NCI-H1417 (cell line): Measurements from ENCODE around the gene SELENON.

ENCODE experiments used
- DNase-seq, 3 experiments: peaks; one replicate each; lab custom pipeline; 2025; lab: John Stamatoyannopoulos, UW

SELENON gene

GRCh38 chr1:25799935-25800702 is at the start of gene SELENON:
Gene SELENON, plus strand, starts transcription at chr1:25800193. Its CDS starts 38 bp downstream, at chr1:25800231.
- peak; percentile 27 to 71 (median 68) for DNase-seq

GRCh38 chr1:25750923-25751605 is 48.9 kb upstream of the SELENON start:
- no peak for DNase-seq

GRCh38 chr1:25754470-25755181 is 45.4 kb upstream of the SELENON start:
- peak in 2 of 3 experiments; percentile 27 to 51 for DNase-seq

GRCh38 chr1:25755475-25756125 is 44.4 kb upstream of the SELENON start:
- no peak for DNase-seq

GRCh38 chr1:25756215-25756614 is 43.8 kb upstream of the SELENON start:
- DNase-seq = no peak

GRCh38 chr1:25757151-25757845 is 42.7 kb upstream of the SELENON start:
- no peak for DNase-seq

GRCh38 chr1:25757846-25758185 is 42.2 kb upstream of the SELENON start:
- no peak for DNase-seq

GRCh38 chr1:25758466-25759070 is 41.4 kb upstream of the SELENON start:
- no peak for DNase-seq

GRCh38 chr1:25760122-25760719 is 39.8 kb upstream of the SELENON start:
- peak in 2 of 3 experiments; percentile 3 to 38 for DNase-seq

- DNase-seq = peak in 1 of 3 experiments; percentile 17
These were observed 39.1 kb upstream of the SELENON start for GRCh38 chr1:25760871-25761270.

- no peak for DNase-seq
These were observed 36.5 kb upstream of the SELENON start for GRCh38 chr1:25763493-25763892.

GRCh38 chr1:25765136-25765922 is 34.7 kb upstream of the SELENON start:
- no peak for DNase-seq

- DNase-seq = peak in 2 of 3 experiments; percentile 64 to 89
These were observed 33.9 kb upstream of the SELENON start for GRCh38 chr1:25765923-25766589.

- peak in 2 of 3 experiments; percentile 32 to 44 for DNase-seq
These were observed 33.1 kb upstream of the SELENON start for GRCh38 chr1:25766721-25767436.

GRCh38 chr1:25767437-25767770 is 32.6 kb upstream of the SELENON start:
- DNase-seq = no peak

- DNase-seq = no peak
These were observed 31.0 kb upstream of the SELENON start for GRCh38 chr1:25768999-25769398.

GRCh38 chr1:25769625-25770383 is 30.2 kb upstream of the SELENON start:
- DNase-seq = no peak
